ENCODE results near the gene FOXO6. TPM values are rescaled to one million over a fixed set of nuclear protein-coding genes. Genes with fewer than 3 reads are reported as not detected.

The FOXO6 gene
- total and polyA plus RNA-seq, 7 donors = 0.42 to 8.6 (median 0.88) TPM

- intact Hi-C loops (cut with DNase I) = loop anchor here in 1 of 2 donors (5.0 kb wide), 1 partner anchor 73 kb away; no protein-coding TSS in a partner anchor
- 55 to 68% (median 60%) methylated on average over 5 of the region's 5 CpGs for WGBS, 3 donors
- Histone ChIP-seq H3K27ac (peak overlapping the region; percentile 90), H3K4me3 (no peak overlapping the region), H3K36me3 (ENCODE audit: insufficient read depth in 1 of 2, low read depth in 1 of 2) (no peaks in the 10 kb centered on the region), H3K27me3 (ENCODE audit: insufficient read depth in 3 of 3, low read length in 2 of 3) (no peaks in the 10 kb centered on the region), H3K4me1 (peaks cover 44% of the 10 kb centered on the region), H3K9me3 (no peaks in the 10 kb centered on the region)
- no peak for DNase-seq
- no peak for ATAC-seq
- TF ChIP-seq CTCF (IDR thresholded peaks at IDR 0.05) = no peak
Observed at GRCh38 chr1:41344708-41345159, 16.5 kb upstream of the FOXO6 start.

GRCh38 chr1:41345434-41346075, 15.7 kb upstream of the FOXO6 start:
- WGBS, 3 donors = 83 to 94% (median 91%) methylated on average over 4 of the region's 4 CpGs
- ATAC-seq = no peak
- H3K4me3 ChIP-seq = no peak overlapping the region
- no peak for DNase-seq
- no peaks in the 10 kb centered on the region for H3K9me3 ChIP-seq
- no peaks in the 10 kb centered on the region for H3K27me3 ChIP-seq (ENCODE audit: insufficient read depth in 3 of 3, low read length in 2 of 3)
- H3K27ac ChIP-seq = no peak overlapping the region
- intact Hi-C loops (cut with DNase I) = no loop called here
- H3K36me3 ChIP-seq (ENCODE audit: insufficient read depth in 1 of 2, low read depth in 1 of 2) = no peaks in the 10 kb centered on the region
- peaks cover 44% of the 10 kb centered on the region for H3K4me1 ChIP-seq
- no peak for TF ChIP-seq CTCF (IDR thresholded peaks at IDR 0.05)

GRCh38 chr1:41347276-41347675, 14.0 kb upstream of the FOXO6 start:
- ATAC-seq (no peak), DNase-seq (no peak)
- 76 to 92% (median 87%) methylated on average over 2 of the region's 2 CpGs for WGBS, 3 donors
- H3K36me3 ChIP-seq (ENCODE audit: insufficient read depth in 1 of 2, low read depth in 1 of 2) = no peaks in the 10 kb centered on the region
- no peaks in the 10 kb centered on the region for H3K9me3 ChIP-seq
- peaks cover 31% of the 10 kb centered on the region for H3K4me1 ChIP-seq
- TF ChIP-seq CTCF (IDR thresholded peaks at IDR 0.05) = no peak
- H3K27me3 ChIP-seq (ENCODE audit: insufficient read depth in 3 of 3, low read length in 2 of 3) = no peaks in the 10 kb centered on the region
- intact Hi-C loops (cut with DNase I) = no loop called here
- no peak overlapping the region for H3K4me3 ChIP-seq
- H3K27ac ChIP-seq = no peak overlapping the region

- Histone ChIP-seq H3K4me1 (peaks cover 20% of the 10 kb centered on the region), H3K27me3 (ENCODE audit: insufficient read depth in 3 of 3, low read length in 2 of 3) (no peaks in the 10 kb centered on the region), H3K9me3 (no peaks in the 10 kb centered on the region), H3K27ac (no peak overlapping the region), H3K36me3 (ENCODE audit: insufficient read depth in 1 of 2, low read depth in 1 of 2) (no peaks in the 10 kb centered on the region), H3K4me3 (no peak overlapping the region)
- WGBS, 3 donors = 85 to 91% (median 88%) methylated on average over 4 of the region's 4 CpGs
- ATAC-seq = no peak
- no peak for TF ChIP-seq CTCF (IDR thresholded peaks at IDR 0.05)
- DNase-seq = no peak
- intact Hi-C loops (cut with DNase I) = no loop called here
Observed at GRCh38 chr1:41348394-41348793, 12.8 kb upstream of the FOXO6 start.
